Vagina (tissue), 2 donors: ENCODE results near the gene SCN9A. TPM values are rescaled to one million over a fixed set of nuclear protein-coding genes. Genes with fewer than 3 reads are reported as not detected.

ENCODE experiments used
- DNase-seq, 2 donors: peaks; one replicate each; pipeline ENCODE4 v3.0.0-alpha.2; 2017; ENCODE audit errors: extremely low spot score in 2 of 2
- H3K27ac ChIP-seq: fragments of 200-600 bp; sonication (generic); one replicate; pipeline ENCODE4 v1.5.1; 2019
- H3K27me3 ChIP-seq: fragments of 200-600 bp; sonication (generic); one replicate; pipeline ENCODE4 v1.5.1; 2019
- H3K36me3 ChIP-seq, 2 donors: fragments of 200-600 bp; sonication (generic); one replicate each; pipeline ENCODE4 v1.5.1; 2017 to 2019
- H3K4me1 ChIP-seq: fragments of 200-600 bp; sonication (generic); one replicate; pipeline ENCODE4 v1.5.1; 2019
- H3K4me3 ChIP-seq, 2 donors: fragments of 200-600 bp; sonication (generic); 1 replicate in 1 of 2; 2 replicates in 1 of 2; pipeline ENCODE4 v1.5.1; 2016 to 2019
- H3K9me3 ChIP-seq: fragments of 200-600 bp; sonication (generic); one replicate; pipeline ENCODE4 v1.5.1; 2019
- CTCF ChIP-seq, 3 experiments: fragments of 450-650 bp in 2 of 3; fragments of 200-600 bp in 1 of 3; sonication (generic) in 1 of 3; IDR thresholded peaks; one replicate each; pipeline ENCODE4 v1.5.1; 2017 to 2019; ENCODE audit warnings: antibody characterized with exemption in 3 of 3, mild to moderate bottlenecking in 2 of 3, moderate library complexity in 2 of 3
- POLR2A ChIP-seq, 2 donors: fragments of 450-650 bp; IDR thresholded peaks; one replicate each; pipeline ENCODE4 v1.6.1; 2017; ENCODE audit warnings: antibody characterized with exemption in 2 of 2, mild to moderate bottlenecking in 2 of 2, moderate library complexity in 2 of 2
- POLR2AphosphoS5 ChIP-seq, 2 donors: sonication (generic); formaldehyde crosslinking; IDR thresholded peaks; one replicate each; pipeline ENCODE4 v1.9.0; 2017; ENCODE audit warnings: antibody characterized with exemption in 2 of 2, mild to moderate bottlenecking in 2 of 2, low read depth in 1 of 2; ENCODE audit not compliant: insufficient read depth in 1 of 2
- intact Hi-C: fragments of 100-400 bp; cut with DNase I; formaldehyde crosslinking; loops from one replicate; pipeline ENCODE4 v1.15.1; 2023
- total RNA-seq: library from RNA; depleted of rRNA; stranded (reverse); fragments of >200 nt; gene quantifications from one replicate; pipeline ENCODE4 v1.2.3, GENCODE V29; 2016

The SCN9A gene
- total RNA-seq, 1 donor from 2014 or later, result 4.9 TPM

DNA sequence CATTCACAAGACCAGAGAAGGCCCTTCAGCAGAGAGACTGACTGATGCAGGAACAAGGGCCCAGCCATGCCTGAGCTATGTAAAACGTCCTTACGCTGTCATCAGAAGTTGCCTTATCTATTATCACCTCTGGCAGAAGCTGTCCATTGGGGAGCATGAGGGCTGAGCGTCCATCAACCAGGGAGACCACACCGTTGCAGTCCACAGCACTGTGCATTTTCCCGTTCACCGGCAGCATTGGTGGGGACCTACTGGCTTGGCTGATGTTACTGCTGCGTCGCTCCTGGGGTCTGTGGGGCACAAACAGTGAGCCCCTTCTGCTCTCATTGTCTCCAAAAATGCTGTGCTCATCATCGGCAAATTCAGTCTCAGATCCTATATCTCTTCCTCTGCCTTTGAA is 91.4 kb downstream of the SCN9A start:
- H3K4me1 ChIP-seq, result no peaks in the 10 kb centered on the region
- no peaks in the 10 kb centered on the region for H3K9me3 ChIP-seq
- DNase-seq, result no peak
- no peak overlapping the region for H3K27ac ChIP-seq
- H3K4me3 ChIP-seq, result no peak overlapping the region
- no peak for TF ChIP-seq CTCF (IDR thresholded peaks at IDR 0.05)
- no peak for TF ChIP-seq POLR2AphosphoS5 (IDR thresholded peaks at IDR 0.05; ENCODE audit: insufficient read depth in 1 of 2, low read depth in 1 of 2)
- no peak for TF ChIP-seq POLR2A (IDR thresholded peaks at IDR 0.05)
- no peaks in the 10 kb centered on the region for H3K27me3 ChIP-seq
- intact Hi-C loops, result no loop called here
- H3K36me3 ChIP-seq, result no peaks in the 10 kb centered on the region

DNA sequence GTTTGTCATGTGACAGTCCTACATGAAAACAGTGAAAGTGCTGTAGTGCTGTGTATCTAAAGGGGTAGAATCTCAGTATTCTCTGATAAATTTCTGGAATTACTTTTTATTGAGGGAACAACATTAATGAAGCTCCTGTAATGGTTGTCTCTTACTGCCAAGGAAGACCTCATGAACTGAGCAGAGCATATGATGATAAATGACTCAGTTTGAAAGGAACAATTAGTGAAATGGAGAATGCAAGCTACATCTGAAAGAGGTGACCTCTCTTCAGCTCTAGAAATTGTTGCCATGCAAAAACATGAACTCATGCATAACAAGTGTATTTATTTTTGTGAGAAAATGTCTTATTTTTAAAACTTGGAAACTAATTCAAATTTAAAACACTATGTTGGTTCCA is 93.6 kb downstream of the SCN9A start:
- H3K36me3 ChIP-seq, result no peaks in the 10 kb centered on the region
- H3K27me3 ChIP-seq, result no peaks in the 10 kb centered on the region
- no peaks in the 10 kb centered on the region for H3K9me3 ChIP-seq
- no peak for DNase-seq
- intact Hi-C loops, result no loop called here
- no peaks in the 10 kb centered on the region for H3K4me1 ChIP-seq
- H3K27ac ChIP-seq, result no peak overlapping the region
- H3K4me3 ChIP-seq, result no peak overlapping the region
- TF ChIP-seq POLR2AphosphoS5 (IDR thresholded peaks at IDR 0.05; ENCODE audit: insufficient read depth in 1 of 2, low read depth in 1 of 2) (no peak), CTCF (IDR thresholded peaks at IDR 0.05) (no peak), POLR2A (IDR thresholded peaks at IDR 0.05) (no peak)

- DNase-seq, result no peak
- no peaks in the 10 kb centered on the region for H3K4me1 ChIP-seq
- H3K36me3 ChIP-seq, result no peaks in the 10 kb centered on the region
- no peaks in the 10 kb centered on the region for H3K27me3 ChIP-seq
- no peak overlapping the region for H3K4me3 ChIP-seq
- TF ChIP-seq CTCF (IDR thresholded peaks at IDR 0.05), result no peak
- TF ChIP-seq POLR2A (IDR thresholded peaks at IDR 0.05), result no peak
- no peak for TF ChIP-seq POLR2AphosphoS5 (IDR thresholded peaks at IDR 0.05; ENCODE audit: insufficient read depth in 1 of 2, low read depth in 1 of 2)
- no peak overlapping the region for H3K27ac ChIP-seq
- no peaks in the 10 kb centered on the region for H3K9me3 ChIP-seq
- intact Hi-C loops, result no loop called here
Measured at GRCh38 chr2:166278856-166279255, 96.9 kb downstream of the SCN9A start.

GRCh38 chr2:166270376-166270775 is 105.4 kb downstream of the SCN9A start:
- no peak overlapping the region for H3K4me3 ChIP-seq
- DNase-seq, result no peak
- H3K4me1 ChIP-seq, result no peaks in the 10 kb centered on the region
- no peaks in the 10 kb centered on the region for H3K27me3 ChIP-seq
- H3K9me3 ChIP-seq, result no peaks in the 10 kb centered on the region
- TF ChIP-seq POLR2AphosphoS5 (IDR thresholded peaks at IDR 0.05; ENCODE audit: insufficient read depth in 1 of 2, low read depth in 1 of 2), result no peak
- no peak for TF ChIP-seq CTCF (IDR thresholded peaks at IDR 0.05)
- no peak for TF ChIP-seq POLR2A (IDR thresholded peaks at IDR 0.05)
- no peaks in the 10 kb centered on the region for H3K36me3 ChIP-seq
- H3K27ac ChIP-seq, result no peak overlapping the region
- intact Hi-C loops, result no loop called here

DNA sequence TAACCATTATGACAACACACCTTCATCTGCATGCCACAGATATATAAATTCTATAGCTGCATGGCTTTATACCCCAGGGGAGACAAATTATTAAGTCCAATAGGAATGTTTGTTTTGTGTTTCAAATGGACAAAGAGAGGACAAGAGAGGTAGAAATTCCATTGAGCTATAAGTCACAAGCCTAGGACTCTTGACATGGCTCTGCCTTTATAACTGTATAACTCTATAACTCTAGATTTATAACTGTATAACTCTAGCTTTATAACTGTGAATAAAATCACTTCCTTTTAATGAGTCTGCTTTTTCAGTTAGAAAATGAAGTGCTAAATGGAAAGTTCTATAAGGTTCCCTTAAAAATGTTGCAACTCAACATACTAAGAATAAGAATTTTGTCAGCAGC is 106.4 kb downstream of the SCN9A start:
- no peaks in the 10 kb centered on the region for H3K27me3 ChIP-seq
- no peak for DNase-seq
- TF ChIP-seq CTCF (IDR thresholded peaks at IDR 0.05), result no peak
- TF ChIP-seq POLR2AphosphoS5 (IDR thresholded peaks at IDR 0.05; ENCODE audit: insufficient read depth in 1 of 2, low read depth in 1 of 2), result no peak
- no peak for TF ChIP-seq POLR2A (IDR thresholded peaks at IDR 0.05)

More for the DNA sequence above, 106.4 kb downstream of the SCN9A start:
- Histone ChIP-seq H3K4me1 (no peaks in the 10 kb centered on the region), H3K27ac (no peak overlapping the region), H3K36me3 (no peaks in the 10 kb centered on the region), H3K9me3 (no peaks in the 10 kb centered on the region), H3K4me3 (no peak overlapping the region)
- intact Hi-C loops, result no loop called here
